ENCODE data around the gene HMGA1. TPM values are rescaled to one million over a fixed set of nuclear protein-coding genes. Genes with fewer than 3 reads are reported as not detected.
A peak's percentile ranks its signal among the peaks of the same experiment; 100 is the strongest.

The HMGA1 gene
- total RNA-seq: 29.0 TPM

DNA sequence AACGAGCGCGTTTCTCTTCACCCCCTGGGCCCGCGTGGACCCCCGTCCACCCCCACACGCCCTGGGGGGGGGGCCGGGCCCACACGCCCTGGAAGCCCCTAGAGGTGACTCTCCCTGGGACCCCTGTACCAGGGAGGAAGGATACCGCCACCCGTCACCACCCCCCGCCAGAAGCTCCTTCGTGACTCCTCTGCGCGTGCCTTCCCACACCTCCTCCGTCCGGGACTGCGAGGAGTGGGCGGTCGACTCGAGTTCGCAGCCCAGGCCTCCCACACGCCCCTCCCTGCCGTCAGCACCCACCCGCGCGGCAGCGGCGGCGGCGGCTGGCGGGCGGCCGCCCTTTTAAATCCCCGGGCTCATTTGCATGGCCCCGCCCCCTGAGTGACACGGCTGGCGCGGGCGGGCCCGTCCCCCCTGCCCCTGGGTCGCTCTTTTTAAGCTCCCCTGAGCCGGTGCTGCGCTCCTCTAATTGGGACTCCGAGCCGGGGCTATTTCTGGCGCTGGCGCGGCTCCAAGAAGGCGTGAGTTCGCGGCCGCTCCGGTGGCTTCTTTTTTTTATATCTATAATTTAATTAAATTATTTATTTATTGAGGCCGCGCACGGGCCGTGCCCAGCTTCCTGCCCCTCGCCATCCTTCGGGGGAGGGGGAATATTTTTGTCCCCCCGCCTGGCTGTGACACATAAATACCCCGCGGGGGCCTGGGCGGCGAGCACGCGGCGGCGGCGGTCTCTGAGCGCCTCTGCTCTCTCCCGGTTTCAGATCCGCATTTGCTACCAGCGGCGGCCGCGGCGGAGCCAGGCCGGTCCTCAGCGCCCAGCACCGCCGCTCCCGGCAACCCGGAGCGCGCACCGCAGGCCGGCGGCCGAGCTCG lies at the start of gene HMGA1:
Gene HMGA1, plus strand, starts transcription at position 431 of the 873 bp plus-strand sequence. CDS start 3,908 bp downstream, outside the sequence.
- intact Hi-C loops (cut with DNase I): no loop called here
- DNase-seq (ENCODE audit: low spot score) (peak; percentile 92), ATAC-seq (peak; percentile 93)

DNA sequence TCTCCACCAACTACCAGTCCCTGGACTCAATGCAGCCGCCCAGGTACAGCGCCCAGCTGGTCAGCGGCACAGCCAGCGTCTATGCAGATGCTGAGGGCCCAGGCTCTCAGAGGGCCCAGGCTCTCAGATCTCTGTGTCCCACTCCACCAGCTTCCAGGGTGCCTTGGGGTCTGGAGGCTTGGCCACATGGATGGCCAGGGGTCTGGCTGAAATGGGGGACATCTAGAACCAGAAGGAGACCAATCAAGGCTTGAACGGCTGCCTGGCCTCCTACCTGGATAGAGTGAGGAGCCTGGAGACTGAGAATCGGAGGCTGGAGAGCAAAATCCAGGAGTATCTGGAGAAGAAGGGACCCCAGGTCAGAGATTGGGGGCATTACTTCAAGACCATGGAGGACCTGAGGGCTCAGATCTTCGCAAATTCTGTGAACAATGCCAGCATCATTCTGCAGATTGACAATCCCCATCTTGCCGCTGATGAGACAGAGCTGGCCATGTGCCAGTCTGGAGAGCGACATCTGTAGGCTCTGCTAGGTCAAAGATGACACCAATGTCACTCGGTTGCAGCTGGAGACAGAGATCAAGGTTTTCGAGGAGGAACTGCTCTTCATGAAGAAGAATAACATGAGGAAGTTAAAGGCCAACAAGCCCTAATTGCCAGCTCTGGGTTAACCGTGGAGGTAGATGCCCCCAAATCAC lies 46.7 kb upstream of the HMGA1 start:
- DNase-seq (ENCODE audit: low spot score): peak; percentile 62
- intact Hi-C loops (cut with DNase I): no loop called here
- ATAC-seq: no peak

- DNase-seq (ENCODE audit: low spot score): no peak
- intact Hi-C loops (cut with DNase I): no loop called here
- no peak for ATAC-seq
Measured at GRCh38 chr6:34190504-34191122, 46.1 kb upstream of the HMGA1 start.

- no peak for ATAC-seq
- DNase-seq (ENCODE audit: low spot score): no peak
- intact Hi-C loops (cut with DNase I): no loop called here
Measured at GRCh38 chr6:34194772-34195171, 41.9 kb upstream of the HMGA1 start.

- no peak for DNase-seq (ENCODE audit: low spot score)
- peak; percentile 8 for ATAC-seq
- intact Hi-C loops (cut with DNase I): no loop called here
Measured at GRCh38 chr6:34195726-34196115, 41.0 kb upstream of the HMGA1 start.

DNA sequence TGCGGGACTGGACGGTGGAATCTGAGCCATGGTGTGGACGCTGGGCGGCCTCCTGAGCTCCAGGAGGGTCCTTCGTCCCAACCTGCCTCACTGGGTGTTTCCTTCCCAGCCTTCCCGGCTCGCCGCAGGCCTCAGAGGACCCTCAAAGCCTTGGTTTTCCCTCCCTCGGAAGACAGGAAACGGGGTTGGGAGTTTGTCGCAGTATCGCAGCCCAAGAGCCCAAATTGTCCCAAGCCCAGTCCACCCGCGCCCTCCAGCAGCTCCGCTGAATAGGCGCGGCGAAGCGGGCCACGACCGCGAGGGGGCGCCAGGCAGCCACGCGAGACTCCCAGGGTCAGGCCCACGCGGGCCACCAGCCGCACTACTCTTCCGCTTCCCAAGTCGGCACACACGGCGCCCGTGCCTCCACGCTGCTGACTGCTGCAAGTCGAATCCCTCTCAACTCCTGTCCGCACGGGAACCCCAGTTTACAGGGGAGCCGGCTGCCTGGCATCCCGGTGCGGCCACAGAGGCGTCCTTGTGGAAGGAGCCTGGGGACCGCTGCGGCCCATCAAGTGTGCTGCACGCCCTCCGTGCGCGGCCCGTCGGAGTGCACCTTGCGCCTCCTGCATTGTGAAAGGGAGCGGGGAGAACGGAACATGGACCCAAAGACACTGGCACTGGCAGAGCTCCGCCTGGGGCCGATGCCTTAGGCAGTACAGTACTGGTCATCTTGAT lies 40.4 kb upstream of the HMGA1 start:
- intact Hi-C loops (cut with DNase I): no loop called here
- ATAC-seq (peak; percentile 99), DNase-seq (ENCODE audit: low spot score) (peak; percentile 94)

- intact Hi-C loops (cut with DNase I): no loop called here
- DNase-seq (ENCODE audit: low spot score): no peak
- no peak for ATAC-seq
Measured at GRCh38 chr6:34196833-34197195, 39.9 kb upstream of the HMGA1 start.

DNA sequence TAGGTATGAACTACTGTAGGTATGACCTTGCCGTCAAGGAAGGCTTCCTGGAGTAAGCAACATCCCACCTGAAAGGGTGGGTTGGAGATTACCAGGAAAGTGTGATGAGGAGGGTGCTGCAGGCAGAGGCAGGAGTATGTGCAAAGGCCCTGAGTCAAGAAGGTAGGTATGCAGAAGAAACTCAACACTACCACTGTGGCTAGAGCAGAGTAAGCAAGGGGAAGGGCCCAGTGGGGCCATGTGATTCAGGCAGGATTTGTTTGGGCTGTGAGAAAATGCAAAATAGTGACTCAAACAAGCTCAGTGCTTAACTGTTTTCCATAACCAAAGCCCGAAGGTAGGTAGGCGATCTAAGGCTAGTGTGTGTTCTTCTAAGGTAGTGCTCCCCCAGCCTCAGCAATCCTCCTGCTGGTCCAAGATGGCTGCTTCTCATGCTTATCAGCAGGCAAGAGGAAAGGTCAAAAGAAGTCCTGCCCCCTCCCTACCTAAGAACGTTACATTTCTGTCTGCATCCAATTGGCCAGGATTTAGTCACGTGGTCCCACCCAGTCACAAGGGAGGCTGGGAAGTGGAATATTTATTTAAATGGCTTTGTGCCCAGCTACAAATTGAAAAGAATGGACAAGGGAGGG lies 36.2 kb upstream of the HMGA1 start:
- intact Hi-C loops (cut with DNase I): no loop called here
- no peak for DNase-seq (ENCODE audit: low spot score)
- no peak for ATAC-seq

GRCh38 chr6:34201455-34202107 lies 35.1 kb upstream of the HMGA1 start:
- ATAC-seq: no peak
- intact Hi-C loops (cut with DNase I): no loop called here
- no peak for DNase-seq (ENCODE audit: low spot score)

DNA sequence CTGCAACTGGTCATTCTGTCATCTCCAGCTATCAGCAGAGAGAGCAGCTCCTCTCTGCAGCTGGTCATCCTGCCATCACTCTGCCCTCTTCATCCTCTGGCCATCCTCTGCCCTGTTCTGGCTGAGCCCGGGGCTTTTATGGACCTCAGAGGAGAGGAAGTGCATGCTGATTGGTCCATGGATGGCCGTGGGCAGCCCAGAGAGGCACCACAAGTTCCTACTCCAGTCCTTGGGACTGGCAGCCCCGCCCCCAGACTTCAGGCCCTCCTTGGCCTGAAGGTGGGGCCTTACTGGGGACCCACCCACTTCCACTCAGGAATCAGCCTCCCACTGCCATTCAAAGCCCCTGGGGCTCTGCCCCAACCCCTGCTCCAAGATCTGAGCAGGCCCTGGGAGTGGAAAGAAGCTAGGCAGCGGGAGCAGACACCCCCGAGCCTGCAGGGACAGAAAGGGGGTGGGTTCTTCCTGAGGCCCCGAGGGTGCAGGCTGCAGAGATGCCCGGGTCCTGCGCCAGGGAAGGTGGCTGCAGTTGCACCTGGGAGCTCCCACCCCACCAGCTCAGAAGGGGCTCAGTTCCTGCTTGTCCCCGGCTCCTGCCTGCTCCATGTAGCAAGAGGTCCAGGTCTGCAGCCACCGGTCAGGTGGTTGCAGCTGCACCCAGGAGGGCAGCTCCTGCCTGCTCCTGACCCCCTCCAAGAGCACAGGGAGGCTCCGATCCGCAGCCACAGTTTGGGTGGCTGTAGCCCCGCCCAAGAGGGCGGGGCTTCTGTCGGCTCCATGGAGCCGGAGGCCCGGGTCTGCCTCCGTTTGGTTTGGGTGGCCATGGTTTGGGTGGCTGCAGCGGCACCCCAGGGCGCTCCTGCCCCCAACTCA lies 34.1 kb upstream of the HMGA1 start:
- intact Hi-C loops (cut with DNase I): no loop called here
- ATAC-seq (no peak), DNase-seq (ENCODE audit: low spot score) (no peak)

DNA sequence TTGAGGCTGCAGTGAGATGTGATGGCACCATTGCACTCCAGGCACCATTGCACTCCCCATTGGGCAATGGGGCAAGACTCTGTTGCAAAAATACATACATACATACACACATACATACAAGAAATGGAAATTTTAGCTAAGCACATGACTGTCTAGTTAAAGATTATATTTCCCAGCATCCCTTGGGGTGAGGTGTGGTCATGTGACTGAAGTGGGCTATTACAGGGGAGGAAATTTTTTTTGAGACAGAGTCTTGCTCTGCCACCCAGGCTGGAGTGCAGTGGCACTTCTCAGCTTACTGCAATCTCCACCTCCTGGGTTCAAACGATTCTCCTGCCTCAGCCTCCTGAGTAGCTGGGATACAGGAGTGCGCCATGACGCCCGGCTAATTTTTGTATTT lies 32.0 kb upstream of the HMGA1 start:
- ATAC-seq: no peak
- DNase-seq (ENCODE audit: low spot score): no peak
- intact Hi-C loops (cut with DNase I): no loop called here

DNA sequence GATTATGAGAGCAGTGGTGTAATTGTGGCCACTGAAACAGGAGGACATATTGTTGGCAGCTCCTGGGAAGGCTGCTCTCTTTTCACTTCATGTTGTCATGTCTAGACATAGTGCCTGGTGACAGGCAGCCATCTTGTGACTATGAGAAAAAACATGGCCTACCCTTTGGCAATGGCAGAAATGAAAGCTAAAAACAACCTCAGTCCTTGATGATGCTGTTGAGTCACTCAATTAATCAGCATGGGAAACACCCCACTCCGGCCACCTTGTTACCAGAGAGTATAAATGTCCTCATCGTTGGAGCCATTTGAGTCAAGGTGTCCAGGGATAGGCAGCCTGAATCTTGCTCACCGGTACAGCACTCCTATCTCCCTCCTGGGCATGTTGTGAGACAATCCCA lies 31.2 kb upstream of the HMGA1 start:
- ATAC-seq: no peak
- intact Hi-C loops (cut with DNase I): no loop called here
- DNase-seq (ENCODE audit: low spot score): no peak

- ATAC-seq (no peak), DNase-seq (ENCODE audit: low spot score) (no peak)
- intact Hi-C loops (cut with DNase I): no loop called here
Measured at GRCh38 chr6:34205916-34206315, 30.8 kb upstream of the HMGA1 start.

DNA sequence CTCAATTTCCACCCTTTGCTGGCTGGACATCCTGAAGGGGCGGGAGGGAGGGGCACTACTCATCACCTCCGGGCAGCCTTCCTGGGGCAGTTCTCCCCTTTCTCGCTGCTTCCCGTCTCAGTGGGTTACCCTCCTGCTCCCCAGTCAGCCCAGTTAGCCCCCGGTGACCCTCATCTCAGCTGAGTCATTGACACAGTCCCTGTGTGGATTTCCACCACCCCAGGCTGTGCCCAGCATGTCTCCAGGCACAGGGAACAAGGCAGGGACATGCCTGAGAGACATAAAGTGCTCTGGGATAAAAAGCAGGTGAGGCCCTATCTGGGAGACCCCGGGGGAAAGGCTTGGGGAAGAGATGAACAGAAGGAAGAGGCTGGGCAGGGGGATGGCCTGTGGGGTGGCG lies 29.9 kb upstream of the HMGA1 start:
- DNase-seq (ENCODE audit: low spot score): no peak
- intact Hi-C loops (cut with DNase I): no loop called here
- ATAC-seq: no peak

GRCh38 chr6:34207695-34208443 lies 28.8 kb upstream of the HMGA1 start:
- intact Hi-C loops (cut with DNase I): no loop called here
- no peak for ATAC-seq
- no peak for DNase-seq (ENCODE audit: low spot score)

DNA sequence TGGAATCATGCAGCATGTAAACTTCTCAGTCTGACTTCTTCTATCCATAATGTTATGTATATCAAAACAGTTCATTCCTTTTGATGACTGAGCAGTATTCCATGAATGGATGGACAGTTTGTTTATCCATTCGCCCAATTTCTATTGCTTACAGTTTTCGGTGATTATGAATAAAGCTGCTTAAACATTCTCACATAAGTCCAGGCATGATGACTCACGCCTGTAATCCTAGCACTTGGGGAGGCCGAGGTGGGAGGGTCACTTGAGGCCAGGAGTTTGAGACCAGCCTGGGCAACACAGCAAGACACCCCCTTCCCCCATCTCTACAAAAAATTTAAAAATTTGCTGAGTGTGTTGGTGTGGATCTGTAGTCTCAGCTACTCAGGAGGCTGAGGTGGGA lies 22.9 kb upstream of the HMGA1 start:
- intact Hi-C loops (cut with DNase I): no loop called here
- DNase-seq (ENCODE audit: low spot score) (no peak), ATAC-seq (no peak)

GRCh38 chr6:34218691-34219090 lies 18.0 kb upstream of the HMGA1 start:
- DNase-seq (ENCODE audit: low spot score) (no peak), ATAC-seq (no peak)
- intact Hi-C loops (cut with DNase I): no loop called here
